CD1c-positive myeloid dendritic cell (primary cell): ENCODE data around the gene ACKR2.

Experiments
- DNase-seq: peaks from one replicate; pipeline ENCODE4 v3.0.0-alpha.2; 2016; ENCODE audit errors: extremely low spot score

The ACKR2 gene

GRCh38 chr3:42887084-42887483 lies 77.8 kb downstream of the ACKR2 start:
- DNase-seq, result no peak

DNA sequence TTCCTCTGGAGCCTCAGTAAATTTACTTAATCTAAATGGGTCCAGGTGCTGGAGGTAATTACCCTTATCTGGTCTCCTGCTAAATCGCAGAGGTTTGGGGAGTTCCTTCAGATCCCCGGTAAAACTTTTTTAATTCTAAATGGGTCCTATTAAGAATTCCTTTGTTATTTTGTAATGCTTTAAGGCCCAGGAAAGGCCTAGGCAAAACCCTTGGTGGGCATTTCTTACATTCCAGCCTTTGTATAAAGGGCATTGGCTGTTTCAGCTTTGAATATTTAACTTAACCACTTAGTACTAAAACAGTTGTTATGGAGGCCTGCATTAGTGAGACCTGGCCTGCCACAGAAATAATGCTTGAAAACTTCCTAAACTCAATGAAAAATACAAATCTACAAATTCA lies 81.8 kb downstream of the ACKR2 start:
- DNase-seq, result no peak

GRCh38 chr3:42892169-42892568 lies 82.9 kb downstream of the ACKR2 start:
- no peak for DNase-seq

GRCh38 chr3:42892807-42893206 lies 83.6 kb downstream of the ACKR2 start:
- no peak for DNase-seq

GRCh38 chr3:42894698-42895579 lies 85.7 kb downstream of the ACKR2 start:
- no peak for DNase-seq

DNA sequence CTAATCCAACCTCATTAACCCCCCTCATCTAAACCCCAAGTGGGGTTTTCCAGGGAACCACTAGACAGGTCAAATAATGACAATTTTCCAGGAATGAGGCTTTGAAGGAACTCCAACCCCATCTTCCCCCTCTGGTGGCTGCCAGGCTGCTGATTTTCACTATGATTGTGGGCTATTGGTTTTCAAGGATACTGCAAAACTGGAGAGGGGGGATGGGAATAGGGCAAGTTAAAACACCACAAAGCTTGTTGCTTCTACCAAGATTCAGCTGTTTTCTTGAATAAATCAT lies 86.3 kb downstream of the ACKR2 start:
- no peak for DNase-seq

DNA sequence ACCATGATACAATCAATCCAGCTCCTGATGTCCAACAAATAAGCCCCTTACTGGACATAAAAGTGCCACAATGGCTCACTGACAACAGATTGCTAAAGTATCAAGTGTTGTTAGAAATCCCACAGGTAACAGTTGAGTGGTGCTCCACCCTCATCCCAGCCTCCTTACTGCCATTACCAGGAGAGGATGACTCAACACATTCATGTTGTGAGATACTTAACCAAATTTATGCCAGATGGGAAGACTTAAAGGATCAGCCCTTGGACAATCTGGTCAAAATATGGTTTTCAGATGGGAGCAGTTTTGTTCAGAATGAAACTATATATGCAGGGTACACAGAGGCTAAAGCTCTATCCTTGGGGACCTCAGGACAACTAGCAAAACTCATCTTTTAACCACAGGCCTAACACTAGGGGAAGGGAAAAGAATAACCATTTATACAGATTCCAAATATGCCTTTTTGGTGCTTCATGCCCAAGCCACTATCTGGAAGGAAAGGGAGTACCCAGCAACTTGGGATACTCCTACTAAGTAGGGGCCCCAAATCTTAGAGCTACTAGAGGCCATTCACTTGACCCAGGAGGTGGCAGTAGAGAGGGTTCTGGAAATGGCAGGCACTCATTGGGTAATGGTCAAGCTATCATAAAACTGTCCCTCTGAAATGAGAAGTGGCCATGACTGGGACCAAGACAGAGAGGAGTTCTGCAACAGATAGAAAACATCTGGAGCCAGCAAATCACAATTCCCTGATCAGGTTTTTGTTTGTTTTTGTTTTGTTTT lies 89.8 kb downstream of the ACKR2 start:
- DNase-seq, result no peak

GRCh38 chr3:42900226-42901072 lies 91.2 kb downstream of the ACKR2 start:
- DNase-seq, result no peak

DNA sequence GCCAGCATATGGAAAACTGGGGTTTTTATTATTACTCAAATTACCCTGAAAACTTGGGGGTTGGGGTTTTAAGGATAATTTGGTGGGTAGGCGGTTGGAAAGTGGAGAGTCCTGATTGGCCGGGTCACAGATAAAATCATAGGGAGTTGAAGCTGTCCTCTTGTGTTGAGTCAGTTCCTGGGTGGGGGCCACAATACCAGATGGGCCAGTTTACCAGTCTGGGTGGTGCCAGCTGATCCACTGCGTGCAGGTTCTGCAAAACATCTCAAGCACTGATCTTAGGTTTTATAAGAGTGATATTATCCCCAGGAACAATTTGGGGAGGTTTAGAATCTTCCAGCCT lies 91.8 kb downstream of the ACKR2 start:
- no peak for DNase-seq

DNA sequence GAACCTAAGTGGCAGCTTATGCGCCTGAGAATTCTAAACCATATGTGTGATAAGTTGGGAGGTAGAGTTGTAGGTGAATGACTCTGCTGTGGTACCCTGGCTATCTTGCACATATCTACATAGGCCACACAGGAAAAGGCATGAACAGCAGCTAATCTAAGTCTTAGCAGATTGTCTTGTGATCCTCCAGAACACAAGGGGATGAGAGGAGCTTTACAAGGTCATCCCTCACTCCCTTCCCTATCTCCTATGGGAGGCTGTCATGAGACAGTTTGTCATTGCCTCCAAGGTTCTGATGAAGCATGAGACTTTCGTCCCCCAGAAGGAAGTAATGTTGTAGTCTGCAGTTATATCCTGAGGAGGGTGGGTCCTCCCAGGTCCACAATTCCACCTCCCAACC lies 93.0 kb downstream of the ACKR2 start:
- DNase-seq, result no peak

DNA sequence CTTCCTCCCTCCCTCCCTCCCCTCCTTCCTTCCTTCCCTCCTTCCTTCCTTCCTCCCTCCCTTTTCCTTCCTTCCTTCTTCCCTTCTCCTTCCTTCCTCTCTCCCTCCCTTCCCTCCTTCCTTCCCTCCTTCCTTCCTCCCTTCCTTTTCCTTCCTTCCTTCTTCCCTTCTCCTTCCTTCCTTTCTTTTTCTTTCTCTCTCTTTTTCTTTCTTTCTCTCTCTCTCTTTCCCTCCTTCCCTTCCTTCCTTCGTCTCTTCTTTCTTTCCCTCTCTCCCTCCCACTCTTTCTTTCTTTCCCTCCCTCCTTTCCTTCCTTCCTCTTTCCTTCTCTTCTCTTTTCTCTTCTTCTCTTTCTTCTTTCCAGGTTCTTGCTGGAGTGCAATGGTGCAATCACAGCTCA lies 94.8 kb downstream of the ACKR2 start:
- no peak for DNase-seq

DNA sequence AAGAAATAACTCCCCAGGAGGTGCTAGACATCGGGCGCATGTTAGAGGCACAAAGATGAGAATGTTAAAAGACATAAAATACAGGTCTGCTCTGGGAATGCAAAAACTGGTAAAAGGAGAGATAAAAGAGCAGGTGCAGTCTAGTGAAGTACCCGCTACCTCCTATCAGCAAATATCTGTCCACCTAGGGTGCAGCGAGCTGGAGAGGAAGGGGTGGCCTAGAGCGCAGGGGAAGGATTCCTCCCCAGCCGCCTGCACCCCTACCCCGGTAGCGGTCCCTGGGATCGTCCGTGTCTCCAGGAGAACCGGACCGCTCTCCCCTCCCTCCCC lies 96.5 kb downstream of the ACKR2 start:
- no peak for DNase-seq

GRCh38 chr3:42906070-42906847 lies 97.0 kb downstream of the ACKR2 start, which contains the start of gene ZNF662:
ZNF662 (plus strand) TSS chr3:42906142; CDS start chr3:42908115, 1,973 bp downstream.
- DNase-seq, result no peak

DNA sequence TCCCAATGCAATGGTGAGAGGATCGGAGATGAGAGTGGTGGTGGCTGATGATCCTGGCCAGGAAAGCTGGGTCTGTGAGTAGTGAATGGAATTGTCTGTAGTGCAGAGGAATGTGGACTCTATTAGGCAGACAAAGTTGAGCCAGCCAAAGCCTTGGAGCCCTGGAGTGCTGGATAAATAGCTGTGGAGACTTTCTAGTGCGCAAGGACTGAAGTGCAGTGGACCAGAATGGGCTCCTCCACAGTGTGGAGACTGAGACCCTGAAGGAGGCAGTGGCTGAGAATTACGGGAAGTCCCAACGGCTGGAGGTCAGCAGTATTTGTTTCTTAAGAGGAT lies 97.6 kb downstream of the ACKR2 start:
- no peak for DNase-seq

DNA sequence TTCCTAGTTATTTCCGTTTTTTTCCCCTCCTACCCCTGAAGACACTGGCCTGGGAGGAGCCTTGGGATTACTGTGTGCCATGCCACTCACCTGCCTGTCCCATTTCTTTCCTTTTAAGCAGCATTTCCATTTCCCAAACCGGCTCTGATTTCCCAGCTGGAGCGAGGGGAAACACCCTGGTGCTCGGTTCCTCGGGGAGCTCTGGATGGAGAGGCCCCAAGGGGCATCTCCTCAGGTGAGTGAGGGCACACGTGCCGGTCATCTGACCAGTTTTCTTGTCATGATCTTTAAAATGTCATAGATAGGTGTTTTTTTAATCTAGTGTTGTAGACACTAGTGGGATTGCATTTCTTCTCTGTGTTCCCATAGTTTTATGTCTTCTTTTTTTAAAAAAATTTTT lies 99.4 kb downstream of the ACKR2 start:
- no peak for DNase-seq

DNA sequence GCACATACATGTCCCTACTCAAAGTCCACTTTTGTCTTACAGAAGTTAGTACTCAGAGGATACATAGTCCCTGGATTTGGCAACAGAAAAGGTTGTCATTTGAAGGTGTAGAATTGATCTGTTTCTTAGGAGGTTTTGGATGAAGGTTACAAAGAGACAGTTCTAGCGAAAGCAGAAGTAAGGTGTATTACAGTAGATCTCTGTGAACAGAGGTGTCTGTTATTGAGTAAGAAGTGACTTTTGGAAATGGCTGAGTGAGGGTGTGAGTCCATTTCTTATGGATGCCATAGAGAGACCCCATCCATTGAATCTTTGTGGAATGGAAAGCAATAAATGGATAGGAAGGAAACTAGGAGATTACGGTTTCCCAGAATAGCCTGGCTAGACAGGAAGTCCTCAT lies 102.3 kb downstream of the ACKR2 start:
- no peak for DNase-seq

DNA sequence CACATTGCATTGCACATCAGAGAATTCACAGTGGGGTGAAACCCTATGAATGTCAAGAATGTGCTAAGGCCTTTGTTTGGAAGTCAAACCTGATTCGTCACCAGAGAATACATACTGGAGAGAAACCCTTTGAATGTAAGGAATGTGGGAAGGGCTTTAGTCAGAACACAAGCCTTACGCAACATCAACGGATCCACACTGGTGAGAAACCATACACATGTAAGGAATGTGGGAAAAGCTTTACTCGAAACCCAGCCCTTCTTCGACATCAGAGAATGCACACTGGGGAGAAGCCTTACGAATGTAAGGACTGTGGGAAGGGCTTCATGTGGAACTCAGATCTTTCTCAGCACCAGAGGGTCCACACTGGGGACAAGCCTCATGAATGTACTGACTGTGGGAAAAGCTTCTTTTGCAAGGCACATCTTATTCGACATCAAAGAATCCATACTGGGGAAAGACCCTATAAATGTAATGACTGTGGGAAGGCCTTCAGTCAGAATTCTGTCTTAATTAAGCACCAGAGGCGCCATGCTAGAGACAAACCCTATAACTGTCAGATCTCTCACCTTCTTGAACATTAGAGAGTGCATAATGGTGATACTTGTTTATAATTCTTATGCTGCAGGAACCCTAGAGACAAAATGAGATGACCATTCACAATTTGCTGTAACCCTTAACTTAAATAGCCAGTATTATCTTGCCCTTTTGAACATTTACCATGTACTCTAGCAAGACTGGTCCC lies 105.7 kb downstream of the ACKR2 start:
- DNase-seq, result no peak
